ENCODE measurements around the gene RNF166.

The RNF166 gene

GRCh38 chr16:88685156-88686061, 20.8 kb downstream of the RNF166 start:
- DNase-seq: peak in 1 of 3 donors; percentile 39
- H3K4me1 ChIP-seq (ENCODE audit: control insufficient read depth, insufficient read depth, low read length, poor library complexity, severe bottlenecking): peaks cover 44% of the 10 kb centered on the region
- peak overlapping the region; percentile 72 for H3K27ac ChIP-seq (ENCODE audit: insufficient read depth, low read length, poor library complexity, severe bottlenecking)

GRCh38 chr16:88684569-88685155, 21.5 kb downstream of the RNF166 start:
- DNase-seq: no peak
- Histone ChIP-seq H3K27ac (ENCODE audit: insufficient read depth, low read length, poor library complexity, severe bottlenecking) (peak overlapping the region; percentile 72), H3K36me3 (ENCODE audit: control insufficient read depth, insufficient read depth, low read length) (peaks cover 12% of the 10 kb centered on the region), H3K4me1 (ENCODE audit: control insufficient read depth, insufficient read depth, low read length, poor library complexity, severe bottlenecking) (peaks cover 43% of the 10 kb centered on the region), H3K27me3 (replicated peaks; ENCODE audit: control insufficient read depth, insufficient read depth, low read length, poor library complexity, severe bottlenecking) (no peaks in the 10 kb centered on the region), H3K4me3 (ENCODE audit: insufficient read depth, low read depth, low read length, poor library complexity, severe bottlenecking) (no peak overlapping the region), H3K9me3 (ENCODE audit: control insufficient read depth, low read length) (no peaks in the 10 kb centered on the region)

More at GRCh38 chr16:88685156-88686061, 20.8 kb downstream of the RNF166 start:
- Histone ChIP-seq H3K27me3 (replicated peaks; ENCODE audit: control insufficient read depth, insufficient read depth, low read length, poor library complexity, severe bottlenecking) (no peaks in the 10 kb centered on the region), H3K4me3 (ENCODE audit: insufficient read depth, low read depth, low read length, poor library complexity, severe bottlenecking) (peak overlapping the region; percentile 88), H3K9me3 (ENCODE audit: control insufficient read depth, low read length) (no peaks in the 10 kb centered on the region), H3K36me3 (ENCODE audit: control insufficient read depth, insufficient read depth, low read length) (peaks cover 11% of the 10 kb centered on the region)

DNA sequence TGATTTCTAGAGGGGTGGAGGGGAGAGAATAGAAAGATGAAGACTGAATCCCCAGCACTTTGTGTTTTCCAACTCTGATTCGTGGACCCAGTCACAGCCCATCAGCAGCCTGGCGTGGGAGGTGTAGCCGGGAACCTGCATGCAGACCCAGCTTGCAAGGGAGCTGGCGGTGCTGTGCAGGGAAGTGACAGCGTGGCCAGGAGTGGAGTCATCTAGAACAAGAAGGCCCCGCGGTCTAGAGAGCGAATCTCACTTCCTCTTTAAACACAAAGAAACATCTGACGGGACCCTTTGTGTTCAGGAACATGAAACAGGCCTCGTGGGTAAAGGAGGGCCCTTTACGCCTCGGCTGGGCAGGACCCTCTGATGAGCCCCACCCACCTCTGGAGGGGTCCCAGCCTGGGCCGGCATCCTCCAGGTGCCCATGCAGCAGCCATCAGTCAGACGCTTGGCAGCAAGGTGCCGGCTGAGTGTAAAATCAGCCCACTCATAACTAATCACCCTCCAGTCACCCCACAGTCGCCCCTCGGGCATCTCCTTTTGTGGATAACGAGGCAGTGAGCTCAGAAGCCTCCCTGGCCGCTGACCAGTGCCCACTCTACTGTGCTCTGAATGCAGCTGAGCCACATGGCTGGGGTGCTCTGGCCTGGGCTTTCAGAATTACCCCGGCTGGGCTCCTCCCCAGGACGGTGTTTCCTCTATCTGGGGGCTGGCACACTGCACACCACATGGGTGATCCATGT, 24.3 kb downstream of the RNF166 start:
- H3K27ac ChIP-seq (ENCODE audit: insufficient read depth, low read length, poor library complexity, severe bottlenecking): peak overlapping the region; percentile 63
- DNase-seq: peak in 1 of 3 donors; percentile 45
- no peaks in the 10 kb centered on the region for H3K9me3 ChIP-seq (ENCODE audit: control insufficient read depth, low read length)
- peaks cover 36% of the 10 kb centered on the region for H3K36me3 ChIP-seq (ENCODE audit: control insufficient read depth, insufficient read depth, low read length)
- peak overlapping the region; percentile 18 for H3K4me3 ChIP-seq (ENCODE audit: insufficient read depth, low read depth, low read length, poor library complexity, severe bottlenecking)
- peaks cover 39% of the 10 kb centered on the region for H3K4me1 ChIP-seq (ENCODE audit: control insufficient read depth, insufficient read depth, low read length, poor library complexity, severe bottlenecking)
- no peaks in the 10 kb centered on the region for H3K27me3 ChIP-seq (replicated peaks; ENCODE audit: control insufficient read depth, insufficient read depth, low read length, poor library complexity, severe bottlenecking)

DNA sequence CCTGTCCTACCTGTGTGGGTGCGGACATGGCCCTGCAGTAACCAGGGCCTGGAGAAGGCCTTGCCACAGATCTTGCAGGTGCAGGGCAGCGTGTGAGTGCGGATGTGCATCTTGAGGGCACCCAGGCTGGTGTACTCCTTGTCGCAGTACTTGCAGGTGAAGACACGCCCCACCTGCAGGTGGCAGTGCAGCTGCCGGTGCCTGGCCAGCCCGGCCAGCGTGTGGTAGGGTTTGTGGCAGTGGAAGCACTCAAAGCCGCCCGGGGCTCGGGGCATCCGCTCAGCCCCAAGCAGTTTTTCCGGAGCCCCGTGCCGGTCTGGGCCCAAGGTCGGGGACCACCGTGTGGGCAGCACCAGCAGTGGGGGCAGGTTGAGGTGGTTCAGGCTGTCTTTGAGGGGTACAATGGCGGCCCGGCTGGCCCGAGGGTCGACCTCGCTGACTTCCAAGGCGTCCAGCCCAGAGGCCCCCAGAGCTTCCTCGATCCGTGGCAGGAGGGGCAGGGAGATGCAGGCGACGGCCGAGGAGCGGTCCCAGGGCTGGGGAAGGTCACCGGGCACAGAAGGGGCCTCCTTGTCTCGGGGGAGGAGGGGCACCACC, 25.0 kb downstream of the RNF166 start:
- DNase-seq: no peak
- H3K27me3 ChIP-seq (replicated peaks; ENCODE audit: control insufficient read depth, insufficient read depth, low read length, poor library complexity, severe bottlenecking): no peaks in the 10 kb centered on the region

GRCh38 chr16:88680554-88681083, 25.6 kb downstream of the RNF166 start:
- Histone ChIP-seq H3K4me3 (ENCODE audit: insufficient read depth, low read depth, low read length, poor library complexity, severe bottlenecking) (no peak overlapping the region), H3K4me1 (ENCODE audit: control insufficient read depth, insufficient read depth, low read length, poor library complexity, severe bottlenecking) (peaks cover 34% of the 10 kb centered on the region), H3K27ac (ENCODE audit: insufficient read depth, low read length, poor library complexity, severe bottlenecking) (no peak overlapping the region), H3K36me3 (ENCODE audit: control insufficient read depth, insufficient read depth, low read length) (peaks cover 43% of the 10 kb centered on the region), H3K9me3 (ENCODE audit: control insufficient read depth, low read length) (no peaks in the 10 kb centered on the region), H3K27me3 (replicated peaks; ENCODE audit: control insufficient read depth, insufficient read depth, low read length, poor library complexity, severe bottlenecking) (no peaks in the 10 kb centered on the region)
- no peak for DNase-seq

More for the DNA sequence above, 25.0 kb downstream of the RNF166 start:
- Histone ChIP-seq H3K36me3 (ENCODE audit: control insufficient read depth, insufficient read depth, low read length) (peaks cover 43% of the 10 kb centered on the region), H3K4me3 (ENCODE audit: insufficient read depth, low read depth, low read length, poor library complexity, severe bottlenecking) (peak overlapping the region; percentile 18), H3K4me1 (ENCODE audit: control insufficient read depth, insufficient read depth, low read length, poor library complexity, severe bottlenecking) (peaks cover 36% of the 10 kb centered on the region), H3K9me3 (ENCODE audit: control insufficient read depth, low read length) (no peaks in the 10 kb centered on the region), H3K27ac (ENCODE audit: insufficient read depth, low read length, poor library complexity, severe bottlenecking) (peak overlapping the region; percentile 45)

- Histone ChIP-seq H3K27me3 (replicated peaks; ENCODE audit: control insufficient read depth, insufficient read depth, low read length, poor library complexity, severe bottlenecking) (no peaks in the 10 kb centered on the region), H3K36me3 (ENCODE audit: control insufficient read depth, insufficient read depth, low read length) (peaks cover 39% of the 10 kb centered on the region), H3K4me3 (ENCODE audit: insufficient read depth, low read depth, low read length, poor library complexity, severe bottlenecking) (no peak overlapping the region), H3K27ac (ENCODE audit: insufficient read depth, low read length, poor library complexity, severe bottlenecking) (no peak overlapping the region), H3K4me1 (ENCODE audit: control insufficient read depth, insufficient read depth, low read length, poor library complexity, severe bottlenecking) (peaks cover 20% of the 10 kb centered on the region), H3K9me3 (ENCODE audit: control insufficient read depth, low read length) (no peaks in the 10 kb centered on the region)
- DNase-seq: no peak
These were observed 27.8 kb downstream of the RNF166 start for GRCh38 chr16:88678224-88678979.

- Histone ChIP-seq H3K27me3 (replicated peaks; ENCODE audit: control insufficient read depth, insufficient read depth, low read length, poor library complexity, severe bottlenecking) (no peaks in the 10 kb centered on the region), H3K4me1 (ENCODE audit: control insufficient read depth, insufficient read depth, low read length, poor library complexity, severe bottlenecking) (peaks cover 20% of the 10 kb centered on the region), H3K4me3 (ENCODE audit: insufficient read depth, low read depth, low read length, poor library complexity, severe bottlenecking) (no peak overlapping the region), H3K9me3 (ENCODE audit: control insufficient read depth, low read length) (no peaks in the 10 kb centered on the region), H3K36me3 (ENCODE audit: control insufficient read depth, insufficient read depth, low read length) (peaks cover 39% of the 10 kb centered on the region), H3K27ac (ENCODE audit: insufficient read depth, low read length, poor library complexity, severe bottlenecking) (no peak overlapping the region)
- no peak for DNase-seq
These were observed 28.5 kb downstream of the RNF166 start for GRCh38 chr16:88677721-88678120.

GRCh38 chr16:88676502-88677242, 29.5 kb downstream of the RNF166 start:
- Histone ChIP-seq H3K4me3 (ENCODE audit: insufficient read depth, low read depth, low read length, poor library complexity, severe bottlenecking) (no peak overlapping the region), H3K27ac (ENCODE audit: insufficient read depth, low read length, poor library complexity, severe bottlenecking) (no peak overlapping the region), H3K4me1 (ENCODE audit: control insufficient read depth, insufficient read depth, low read length, poor library complexity, severe bottlenecking) (peaks cover 12% of the 10 kb centered on the region), H3K36me3 (ENCODE audit: control insufficient read depth, insufficient read depth, low read length) (peaks cover 39% of the 10 kb centered on the region), H3K9me3 (ENCODE audit: control insufficient read depth, low read length) (no peaks in the 10 kb centered on the region), H3K27me3 (replicated peaks; ENCODE audit: control insufficient read depth, insufficient read depth, low read length, poor library complexity, severe bottlenecking) (no peaks in the 10 kb centered on the region)
- no peak for DNase-seq

All from effector memory CD4-positive, alpha-beta T cell (primary cell).